ENCODE measurements around the gene BCL2L11. TPM values are rescaled to one million over a fixed set of nuclear protein-coding genes. Genes with fewer than 3 reads are reported as not detected.

BCL2L11 gene
- total and polyA plus RNA-seq, 2 donors (not counting 3 experiments of a cell fraction or from before 2014, with no cell fraction given), result 12.9 to 26.6 TPM

GRCh38 chr2:111159641-111160040 is 38.9 kb downstream of the BCL2L11 start:
- H3K27me3 ChIP-seq (ENCODE audit: control insufficient read depth in 2 of 2, insufficient read depth in 2 of 2, low read length in 2 of 2), result peaks cover 5 to 33% of the 10 kb centered on the region in 2 experiments
- no peak overlapping the region for H2AFZ ChIP-seq (ENCODE audit: low read depth, low read length)
- no peak overlapping the region for H3K4me2 ChIP-seq (ENCODE audit: insufficient read depth, low read length)
- H3K9me3 ChIP-seq (replicated peaks; ENCODE audit: control insufficient read depth, insufficient read depth, low read length), result no peaks in the 10 kb centered on the region
- H3K4me1 ChIP-seq (ENCODE audit: control insufficient read depth, extremely low read depth, insufficient read depth, low read length), result peaks cover 31% of the 10 kb centered on the region
- ChIA-PET CTCF (interaction anchor here (1.2 to 1.9 kb wide), 2 partner anchors 10 to 25 kb away, joined by 3 to 8 read pairs; no protein-coding TSS in a partner anchor), POLR2A (interaction anchor here (1.4 kb wide), 1 partner anchor 39 kb away, joined by 3 read pairs; the partner anchor contains the start of gene BCL2L11)
- no peak overlapping the region for H3K4me3 ChIP-seq (replicated peaks in 1 of 3; ENCODE audit: insufficient read depth in 1 of 3, low read depth in 1 of 3, low read length in 3 of 3)
- BruUV-seq (replicated peaks), result no TSS peak
- intact Hi-C loops (cut with micrococcal nuclease) (no loop called here), dilution Hi-C loops (cut with MboI; ENCODE audit: extremely low pct_ligation_motif_present, low sequenced_read_pairs) (no loop called here)
- FAIRE-seq, result no peak
- TF ChIP-seq MYC (IDR thresholded peaks at IDR 0.05; ENCODE audit: low read depth, low read length) (no peak), CTCF (IDR thresholded peaks at IDR 0.05; ENCODE audit: extremely low read depth in 1 of 2, insufficient read depth in 1 of 2, low read depth in 1 of 2, low read length in 2 of 2) (no peak), JUN (IDR thresholded peaks at IDR 0.05; ENCODE audit: borderline replicate concordance, insufficient read depth, insufficient read length, low read depth) (no peak), FOS (IDR thresholded peaks at IDR 0.05; ENCODE audit: borderline replicate concordance, insufficient read depth, low read length) (no peak), EZH2 (IDR thresholded peaks at IDR 0.05; ENCODE audit: borderline replicate concordance, low read depth, low read length, severe bottlenecking) (no peak), GATA2 (IDR thresholded peaks at IDR 0.05; ENCODE audit: insufficient read depth, insufficient read length, low read depth, low read length) (no peak), POLR2A (IDR thresholded peaks at IDR 0.05; ENCODE audit: low read depth, low read length) (no peak), MAX (IDR thresholded peaks at IDR 0.05; ENCODE audit: insufficient read depth, insufficient read length) (no peak), POLR2AphosphoS5 (IDR thresholded peaks at IDR 0.05; ENCODE audit: insufficient read depth, low read depth, low read length) (no peak)
- no peak overlapping the region for H3K9ac ChIP-seq (replicated peaks; ENCODE audit: extremely low read depth, insufficient read depth, low read length)
- peaks cover 0 to 16% of the 10 kb centered on the region in 2 experiments for H3K36me3 ChIP-seq (ENCODE audit: control insufficient read depth in 2 of 2, extremely low read depth in 1 of 2, insufficient read depth in 2 of 2, low read length in 2 of 2)
- no peak overlapping the region for H3K27ac ChIP-seq (ENCODE audit: insufficient read depth, low read depth, low read length)
- H3K79me2 ChIP-seq (ENCODE audit: control insufficient read depth, insufficient read depth, low read length), result no peaks in the 10 kb centered on the region
- no peak for DNase-seq (ENCODE audit: low read depth, low spot score)
- H4K20me1 ChIP-seq (replicated peaks; ENCODE audit: control insufficient read depth, extremely low read depth, insufficient read depth, low read length), result no peaks in the 10 kb centered on the region
- H3K9me1 ChIP-seq (replicated peaks; ENCODE audit: control insufficient read depth, extremely low read depth, insufficient read depth, low read length), result no peaks in the 10 kb centered on the region
